HG03066 (cell line): ENCODE data around the gene MOB3B.

ENCODE experiments used
- ATAC-seq: cut with Tn5 transposase; IDR thresholded peaks from one replicate; pipeline ENCODE4 v1.9.1; 2021; ENCODE audit warnings: low read depth; ENCODE audit not compliant: unreplicated experiment

MOB3B gene

GRCh38 chr9:27303219-27303618, 226.4 kb downstream of the MOB3B start:
- ATAC-seq = no peak

GRCh38 chr9:27297050-27297449, 232.6 kb downstream of the MOB3B start, which contains the start of gene EQTN:
Gene EQTN (minus strand): TSS chr9:27297150. CDS start chr9:27297055, 95 bp downstream.
- ATAC-seq = no peak

GRCh38 chr9:27293996-27294395, 235.6 kb downstream of the MOB3B start:
- no peak for ATAC-seq

- ATAC-seq = no peak
These were observed 236.8 kb downstream of the MOB3B start for GRCh38 chr9:27292659-27293405.

GRCh38 chr9:27291292-27291691, 238.3 kb downstream of the MOB3B start:
- no peak for ATAC-seq

- ATAC-seq = no peak
These were observed 247.3 kb downstream of the MOB3B start for GRCh38 chr9:27282269-27282668.

- no peak for ATAC-seq
These were observed 248.8 kb downstream of the MOB3B start for GRCh38 chr9:27280860-27281259.

- no peak for ATAC-seq
These were observed 249.4 kb downstream of the MOB3B start for GRCh38 chr9:27280249-27280648.

- no peak for ATAC-seq
These were observed 250.0 kb downstream of the MOB3B start for GRCh38 chr9:27279611-27280010.

- no peak for ATAC-seq
These were observed 251.2 kb downstream of the MOB3B start for GRCh38 chr9:27278374-27278773.

- ATAC-seq = peak; percentile 53
These were observed 253.2 kb downstream of the MOB3B start for GRCh38 chr9:27276193-27277030.
